SJSA1 (cell line): Measurements from ENCODE around the gene CNDP1. TPM values are rescaled to one million over a fixed set of nuclear protein-coding genes. Genes with fewer than 3 reads are reported as not detected.

Experiments used
- DNase-seq, 2 experiments: peaks; one replicate each; pipeline ENCODE4 v3.0.0-alpha.2; 2015 to 2020; ENCODE audit warnings: low spot score in 2 of 2, low read depth in 1 of 2
- H3K27ac ChIP-seq: fragments of 250-450 bp; sonication (Bioruptor Pico); 2 replicates; pipeline ENCODE4 v1.5.1; 2020; ENCODE audit warnings: mild to moderate bottlenecking, moderate library complexity
- H3K27me3 ChIP-seq: fragments of 250-450 bp; sonication (Bioruptor Pico); replicated peaks from 2 replicates; pipeline ENCODE4 v1.5.1; 2020; ENCODE audit warnings: mild to moderate bottlenecking, moderate library complexity
- H3K36me3 ChIP-seq: fragments of 250-450 bp; sonication (Bioruptor Pico); 2 replicates; pipeline ENCODE4 v1.5.1; 2020; ENCODE audit warnings: mild to moderate bottlenecking
- H3K4me1 ChIP-seq: fragments of 250-450 bp; sonication (Bioruptor Pico); replicated peaks from 2 replicates; pipeline ENCODE4 v1.6.1; 2021; ENCODE audit warnings: mild to moderate bottlenecking
- H3K4me3 ChIP-seq: fragments of 250-450 bp; sonication (Bioruptor Pico); 2 replicates; pipeline ENCODE4 v1.5.1; 2020; ENCODE audit warnings: mild to moderate bottlenecking
- H3K9me3 ChIP-seq: fragments of 250-450 bp; sonication (Bioruptor Pico); replicated peaks from 2 replicates; pipeline ENCODE4 v1.5.1; 2020; ENCODE audit warnings: mild to moderate bottlenecking
- total RNA-seq: library from RNA; depleted of rRNA; stranded (reverse); fragments of >200 nt; shearing (Covaris generic); gene quantifications from 2 replicates; pipeline ENCODE4 v1.2.3, GENCODE V29; 2014; rRNA removed

Gene CNDP1
- total RNA-seq, 1 experiment from 2014 or later = not detected

GRCh38 chr18:74631623-74632350 is 97.5 kb downstream of the CNDP1 start:
- no peak overlapping the region for H3K4me3 ChIP-seq
- no peaks in the 10 kb centered on the region for H3K27me3 ChIP-seq
- H3K27ac ChIP-seq = peak overlapping the region; percentile 13; the same call in 1 of the 2 replicates
- H3K4me1 ChIP-seq = peaks cover 32% of the 10 kb centered on the region
- DNase-seq = peak in 1 of 2 experiments; percentile 31
- peaks cover 38% of the 10 kb centered on the region for H3K36me3 ChIP-seq
- H3K9me3 ChIP-seq = no peaks in the 10 kb centered on the region

GRCh38 chr18:74632351-74632679 is 98.0 kb downstream of the CNDP1 start:
- H3K4me1 ChIP-seq = peaks cover 27% of the 10 kb centered on the region
- no peak overlapping the region for H3K4me3 ChIP-seq
- no peaks in the 10 kb centered on the region for H3K9me3 ChIP-seq
- H3K36me3 ChIP-seq = peaks cover 38% of the 10 kb centered on the region
- H3K27ac ChIP-seq = no peak overlapping the region; the same call in 1 of the 2 replicates
- no peak for DNase-seq
- no peaks in the 10 kb centered on the region for H3K27me3 ChIP-seq

GRCh38 chr18:74632856-74633255 is 98.6 kb downstream of the CNDP1 start:
- no peak for DNase-seq
- Histone ChIP-seq H3K9me3 (no peaks in the 10 kb centered on the region), H3K27me3 (no peaks in the 10 kb centered on the region), H3K4me3 (no peak overlapping the region), H3K36me3 (peaks cover 41% of the 10 kb centered on the region), H3K4me1 (peaks cover 25% of the 10 kb centered on the region), H3K27ac (no peak overlapping the region)

GRCh38 chr18:74633652-74634352 is 99.5 kb downstream of the CNDP1 start:
- Histone ChIP-seq H3K27ac (no peak overlapping the region), H3K9me3 (no peaks in the 10 kb centered on the region), H3K36me3 (peaks cover 43% of the 10 kb centered on the region), H3K27me3 (no peaks in the 10 kb centered on the region), H3K4me3 (no peak overlapping the region), H3K4me1 (peaks cover 25% of the 10 kb centered on the region)
- DNase-seq = peak in 1 of 2 experiments; percentile 21

- no peaks in the 10 kb centered on the region for H3K9me3 ChIP-seq
- no peak for DNase-seq
- no peak overlapping the region for H3K4me3 ChIP-seq
- H3K27me3 ChIP-seq = no peaks in the 10 kb centered on the region
- H3K36me3 ChIP-seq = peaks cover 43% of the 10 kb centered on the region
- no peak overlapping the region for H3K27ac ChIP-seq
- H3K4me1 ChIP-seq = peaks cover 25% of the 10 kb centered on the region
Observed at GRCh38 chr18:74635224-74635975, 101.1 kb downstream of the CNDP1 start.

Other genes with a start within 250 kb of the CNDP1 start
- gene CYB5A, start 242.5 kb upstream of the CNDP1 start, total RNA-seq = 210 and 237 TPM in 2 replicates
- not detected in 2 replicates for gene C18orf63, start 218.7 kb upstream of the CNDP1 start, total RNA-seq
- not detected in 2 replicates for gene DIPK1C, start 77.2 kb upstream of the CNDP1 start, total RNA-seq
- gene CNDP2, start 38.1 kb upstream of the CNDP1 start, total RNA-seq = 40.5 and 48.4 TPM in 2 replicates
- 11.0 and 15.2 TPM in 2 replicates for gene ZNF407, start 63.4 kb downstream of the CNDP1 start, total RNA-seq